GM12891 (cell line): Measurements from ENCODE around the gene MEF2B.
"Not testable (repeated sequence)": the region's sequence is repeated elsewhere in the genome, so short reads cannot be mapped to it uniquely, and the experiment has no call there.

ENCODE experiments used
- POLR2A ChIP-seq: IDR thresholded peaks from 2 replicates; pipeline ENCODE4 v1.6.1; 2011; ENCODE audit warnings: low read depth, low read length, control low read depth
- POLR2AphosphoS5 ChIP-seq: IDR thresholded peaks from 2 replicates; pipeline ENCODE4 v1.6.1; 2011; ENCODE audit warnings: low read depth, low read length, control low read depth

DNA sequence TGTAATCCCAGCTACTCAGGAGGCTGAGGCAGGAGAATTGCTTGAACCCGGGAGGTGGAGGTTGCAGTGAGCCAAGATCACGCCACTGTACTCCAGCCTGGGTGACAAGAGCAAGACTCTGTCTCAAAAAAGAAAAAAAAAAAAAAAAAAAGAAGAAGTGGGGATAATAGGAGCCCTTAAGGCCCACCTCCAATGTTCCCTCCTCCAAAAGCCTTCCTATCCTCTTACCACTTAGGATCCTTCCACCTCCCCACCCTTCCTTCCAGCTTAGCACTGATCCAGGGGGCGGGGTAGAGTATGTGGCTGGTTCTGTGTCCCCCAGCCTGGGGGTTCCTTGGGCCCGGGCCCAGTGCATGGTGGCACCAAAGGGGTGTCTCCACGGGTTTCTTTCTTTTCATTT, 3.2 kb upstream of the MEF2B start:
- not testable (repeated sequence) for TF ChIP-seq POLR2AphosphoS5, POLR2A
